Astrocyte (in vitro differentiated cells and primary cell): ENCODE measurements around the gene ARID3B.

Experiments used
- CTCF ChIP-seq: IDR thresholded peaks from 2 replicates; pipeline ENCODE4 v1.5.1; 2011; ENCODE audit warnings: low read depth, mild to moderate bottlenecking, inconsistent platforms, low read length, moderate library complexity; ENCODE audit not compliant: insufficient read depth
- EZH2 ChIP-seq: IDR thresholded peaks from 2 replicates; pipeline ENCODE4 v1.6.1; 2012; ENCODE audit warnings: mild to moderate bottlenecking, low read length, inconsistent platforms; ENCODE audit not compliant: insufficient read depth

- no peak for TF ChIP-seq CTCF
- no peak for TF ChIP-seq EZH2
These were observed 70.8 kb downstream of the ARID3B start for GRCh38 chr15:74611834-74612233.
